HL-60 (cell line): Measurements from ENCODE around the gene SVOP.

Source experiments
- CTCF ChIP-seq: IDR thresholded peaks from one replicate; pipeline ENCODE4 v1.5.1; 2011; ENCODE audit warnings: low read length, control low read depth, inconsistent platforms; ENCODE audit not compliant: insufficient read depth
- GABPA ChIP-seq: IDR thresholded peaks from 2 replicates; pipeline ENCODE4 v1.6.1; 2012; ENCODE audit warnings: low read depth
- POLR2AphosphoS5 ChIP-seq: IDR thresholded peaks from 2 replicates; pipeline ENCODE4 v1.6.1; 2012; ENCODE audit warnings: low read depth
- SPI1 ChIP-seq: IDR thresholded peaks from 2 replicates; pipeline ENCODE4 v1.6.1; 2012; ENCODE audit warnings: low read depth, mild to moderate bottlenecking, borderline replicate concordance
- TF ChIP-seq, protein P1 (sequence below): IDR thresholded peaks from 2 replicates; pipeline ENCODE4 v1.6.1; 2012; ENCODE audit warnings: low read depth; ENCODE audit not compliant: insufficient replicate concordance

DNA sequence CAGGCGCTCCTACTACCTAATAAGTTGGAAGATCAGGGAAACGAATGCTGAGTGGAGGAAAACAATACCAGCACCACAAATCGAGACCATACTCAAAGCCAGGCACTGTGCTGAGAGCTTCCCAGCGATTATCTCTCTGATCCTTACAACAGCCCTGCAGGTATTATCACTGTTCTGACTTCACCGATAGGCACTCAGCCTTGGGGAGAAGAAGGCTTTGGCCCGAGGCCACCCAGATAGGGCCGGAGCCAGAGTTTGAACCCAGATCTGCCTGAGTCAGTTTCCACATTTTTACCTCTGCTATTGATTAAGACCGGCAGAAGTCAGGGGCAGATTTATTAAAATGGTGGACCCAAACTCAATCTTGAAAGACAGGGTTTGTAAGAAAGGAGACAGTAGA is 4.9 kb downstream of the SVOP start:
- TF ChIP-seq CTCF (no peak), POLR2AphosphoS5 (no peak), GABPA (no peak), SPI1 (no peak)
- TF ChIP-seq, protein P1, sequence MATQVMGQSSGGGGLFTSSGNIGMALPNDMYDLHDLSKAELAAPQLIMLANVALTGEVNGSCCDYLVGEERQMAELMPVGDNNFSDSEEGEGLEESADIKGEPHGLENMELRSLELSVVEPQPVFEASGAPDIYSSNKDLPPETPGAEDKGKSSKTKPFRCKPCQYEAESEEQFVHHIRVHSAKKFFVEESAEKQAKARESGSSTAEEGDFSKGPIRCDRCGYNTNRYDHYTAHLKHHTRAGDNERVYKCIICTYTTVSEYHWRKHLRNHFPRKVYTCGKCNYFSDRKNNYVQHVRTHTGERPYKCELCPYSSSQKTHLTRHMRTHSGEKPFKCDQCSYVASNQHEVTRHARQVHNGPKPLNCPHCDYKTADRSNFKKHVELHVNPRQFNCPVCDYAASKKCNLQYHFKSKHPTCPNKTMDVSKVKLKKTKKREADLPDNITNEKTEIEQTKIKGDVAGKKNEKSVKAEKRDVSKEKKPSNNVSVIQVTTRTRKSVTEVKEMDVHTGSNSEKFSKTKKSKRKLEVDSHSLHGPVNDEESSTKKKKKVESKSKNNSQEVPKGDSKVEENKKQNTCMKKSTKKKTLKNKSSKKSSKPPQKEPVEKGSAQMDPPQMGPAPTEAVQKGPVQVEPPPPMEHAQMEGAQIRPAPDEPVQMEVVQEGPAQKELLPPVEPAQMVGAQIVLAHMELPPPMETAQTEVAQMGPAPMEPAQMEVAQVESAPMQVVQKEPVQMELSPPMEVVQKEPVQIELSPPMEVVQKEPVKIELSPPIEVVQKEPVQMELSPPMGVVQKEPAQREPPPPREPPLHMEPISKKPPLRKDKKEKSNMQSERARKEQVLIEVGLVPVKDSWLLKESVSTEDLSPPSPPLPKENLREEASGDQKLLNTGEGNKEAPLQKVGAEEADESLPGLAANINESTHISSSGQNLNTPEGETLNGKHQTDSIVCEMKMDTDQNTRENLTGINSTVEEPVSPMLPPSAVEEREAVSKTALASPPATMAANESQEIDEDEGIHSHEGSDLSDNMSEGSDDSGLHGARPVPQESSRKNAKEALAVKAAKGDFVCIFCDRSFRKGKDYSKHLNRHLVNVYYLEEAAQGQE, result no peak
